ENCODE results near the gene VWA2. TPM values are rescaled to one million over a fixed set of nuclear protein-coding genes. Genes with fewer than 3 reads are reported as not detected.

The VWA2 gene
- total RNA-seq, 1 donor from 2014 or later = 15.5 TPM

DNA sequence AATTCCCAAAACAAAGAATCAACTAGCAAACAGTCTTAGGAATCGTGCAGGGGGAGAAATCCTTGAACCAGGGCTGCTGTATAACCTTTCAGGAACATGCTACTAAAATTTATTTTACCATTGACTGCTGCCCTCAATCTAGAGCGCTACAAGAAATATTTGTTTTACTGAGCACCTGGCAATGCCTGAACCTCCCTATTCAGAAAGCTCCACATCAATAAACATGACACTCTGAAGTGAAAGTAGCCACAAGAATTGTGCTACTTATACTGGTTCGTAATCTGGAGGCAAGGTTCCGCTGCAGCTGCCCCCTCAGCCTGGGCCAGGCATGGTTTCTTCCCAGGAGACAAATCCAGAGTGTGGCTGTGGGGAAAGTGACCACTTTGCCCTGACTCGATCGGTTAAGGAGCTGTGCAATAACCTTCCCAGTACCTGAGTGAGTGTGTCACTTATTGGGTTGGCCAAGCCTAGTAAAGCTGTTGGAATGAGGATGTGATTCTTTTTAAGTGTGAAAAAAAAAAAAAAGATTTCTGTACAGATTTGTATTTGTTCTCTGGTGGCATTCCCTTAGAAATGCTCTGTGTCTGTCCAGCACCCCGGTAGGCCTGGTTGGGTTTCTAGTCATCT is 7.7 kb downstream of the VWA2 start:
- TF ChIP-seq CTCF (IDR thresholded peaks at IDR 0.05) = no peak

DNA sequence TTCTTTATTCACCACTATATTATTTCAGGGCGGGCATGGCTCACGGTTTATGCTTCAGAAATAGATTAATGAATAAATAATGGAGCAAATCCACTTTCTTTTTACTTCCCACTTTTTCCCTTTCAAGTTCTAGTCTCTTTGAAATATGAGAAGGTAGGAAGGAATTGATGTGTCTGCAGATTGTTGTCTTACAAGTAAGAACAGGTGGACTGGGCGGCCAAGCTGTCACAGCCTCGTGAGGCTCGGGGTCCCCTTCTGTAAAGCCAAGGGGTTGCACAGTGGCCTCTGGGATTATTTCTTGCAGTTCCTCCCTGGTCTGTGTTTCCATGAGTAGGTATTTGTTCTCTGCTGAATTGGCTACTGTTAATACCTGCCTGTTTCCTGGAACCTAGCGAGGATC is 11.2 kb downstream of the VWA2 start:
- Histone ChIP-seq H3K27ac (no peak overlapping the region), H3K9me3 (no peaks in the 10 kb centered on the region), H3K4me1 (peaks cover 9% of the 10 kb centered on the region), H3K27me3 (no peaks in the 10 kb centered on the region), H3K36me3 (no peaks in the 10 kb centered on the region), H3K4me3 (no peak overlapping the region)
- no peak for ATAC-seq
- TF ChIP-seq CTCF (IDR thresholded peaks at IDR 0.05) = no peak
- DNase-seq = no peak
- intact Hi-C loops (cut with DNase I) = no loop called here

More for the DNA sequence above, 7.7 kb downstream of the VWA2 start:
- peak; percentile 69 for DNase-seq
- H3K4me3 ChIP-seq = no peak overlapping the region
- intact Hi-C loops (cut with DNase I) = no loop called here
- peak; percentile 76 for ATAC-seq
- H3K4me1 ChIP-seq = peaks cover 24% of the 10 kb centered on the region
- H3K27me3 ChIP-seq = peaks cover 10% of the 10 kb centered on the region
- H3K9me3 ChIP-seq = no peaks in the 10 kb centered on the region
- H3K36me3 ChIP-seq = no peaks in the 10 kb centered on the region
- peak overlapping the region; percentile 71 for H3K27ac ChIP-seq

- no peaks in the 10 kb centered on the region for H3K36me3 ChIP-seq
- DNase-seq (no peak), ATAC-seq (no peak)
- H3K9me3 ChIP-seq = no peaks in the 10 kb centered on the region
- no peak for TF ChIP-seq CTCF (IDR thresholded peaks at IDR 0.05)
- intact Hi-C loops (cut with DNase I) = no loop called here
- no peak overlapping the region for H3K27ac ChIP-seq
- peaks cover 7% of the 10 kb centered on the region for H3K4me1 ChIP-seq
- H3K4me3 ChIP-seq = no peak overlapping the region
- H3K27me3 ChIP-seq = no peaks in the 10 kb centered on the region
Measured at GRCh38 chr10:114250716-114251115, 11.7 kb downstream of the VWA2 start.

DNA sequence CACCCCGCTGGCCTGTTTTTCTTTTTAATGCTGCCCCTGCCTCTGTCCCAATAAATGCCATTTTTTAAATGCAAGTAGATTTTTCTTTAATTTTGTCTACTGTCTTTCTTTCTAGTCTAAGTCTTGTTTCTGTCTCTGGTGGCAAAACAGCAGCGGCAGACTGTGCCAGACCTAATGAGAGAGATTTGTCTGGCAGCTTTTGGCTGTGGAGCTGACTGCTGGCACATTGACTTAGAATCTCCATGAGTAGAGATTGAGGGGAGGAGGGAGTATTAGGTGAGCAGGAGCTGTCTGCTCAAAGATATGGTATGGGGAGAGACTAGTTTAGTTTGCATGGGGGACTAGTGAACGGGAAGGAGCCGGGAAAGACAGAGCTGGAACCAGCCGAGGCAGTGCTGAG is 13.0 kb downstream of the VWA2 start:
- Histone ChIP-seq H3K36me3 (no peaks in the 10 kb centered on the region), H3K4me1 (peaks cover 6% of the 10 kb centered on the region), H3K9me3 (no peaks in the 10 kb centered on the region), H3K27ac (no peak overlapping the region), H3K27me3 (no peaks in the 10 kb centered on the region), H3K4me3 (no peak overlapping the region)
- intact Hi-C loops (cut with DNase I) = no loop called here
- no peak for DNase-seq
- ATAC-seq = no peak
- no peak for TF ChIP-seq CTCF (IDR thresholded peaks at IDR 0.05)

DNA sequence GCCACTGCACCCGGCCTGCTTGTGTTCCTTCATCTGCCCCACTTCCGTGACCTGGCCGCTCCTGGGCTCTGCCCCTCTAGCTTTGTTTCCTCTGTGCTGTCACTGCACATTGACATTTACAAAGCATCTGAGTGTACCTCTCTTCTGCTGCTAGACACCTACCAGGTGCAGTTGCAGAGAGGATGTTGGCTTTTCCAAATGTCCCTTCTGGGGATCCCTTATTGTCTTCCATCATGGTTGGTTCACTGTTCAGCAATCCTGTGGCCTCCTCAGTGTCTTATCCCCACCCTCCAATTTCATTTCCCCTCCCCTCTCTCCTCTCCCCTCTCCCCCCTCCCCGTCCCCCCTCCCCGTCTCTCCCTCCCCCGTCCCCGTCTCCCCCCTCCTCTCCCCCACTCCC is 13.8 kb downstream of the VWA2 start:
- ATAC-seq = no peak
- no peak for TF ChIP-seq CTCF (IDR thresholded peaks at IDR 0.05)
- peaks cover 8% of the 10 kb centered on the region for H3K4me1 ChIP-seq
- H3K36me3 ChIP-seq = no peaks in the 10 kb centered on the region
- H3K27me3 ChIP-seq = no peaks in the 10 kb centered on the region
- H3K27ac ChIP-seq = no peak overlapping the region
- intact Hi-C loops (cut with DNase I) = no loop called here
- no peaks in the 10 kb centered on the region for H3K9me3 ChIP-seq
- no peak overlapping the region for H3K4me3 ChIP-seq
- DNase-seq = no peak

DNA sequence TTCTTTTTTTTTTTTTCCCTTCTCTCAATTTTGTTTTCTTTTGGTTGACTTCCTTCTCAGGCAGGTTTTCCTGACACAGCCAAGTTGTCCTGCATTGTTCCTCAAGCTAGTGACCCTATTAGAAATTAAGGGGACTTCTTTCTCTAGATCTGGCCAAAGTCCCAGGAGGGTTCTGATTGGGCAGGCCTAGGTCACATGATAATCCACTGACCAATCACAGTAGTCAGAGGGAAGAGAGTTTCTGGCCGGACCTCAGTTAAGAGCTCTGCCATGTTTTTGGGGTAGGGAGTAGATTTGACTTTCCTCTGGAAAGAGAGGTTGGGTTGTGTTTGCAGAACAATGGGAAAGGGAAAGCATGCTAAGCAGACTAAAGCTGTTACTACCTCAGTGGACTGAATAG is 16.2 kb downstream of the VWA2 start:
- H3K27ac ChIP-seq = no peak overlapping the region
- no peak overlapping the region for H3K4me3 ChIP-seq
- no peak for DNase-seq
- no peaks in the 10 kb centered on the region for H3K9me3 ChIP-seq
- intact Hi-C loops (cut with DNase I) = no loop called here
- TF ChIP-seq CTCF (IDR thresholded peaks at IDR 0.05) = no peak
- no peaks in the 10 kb centered on the region for H3K36me3 ChIP-seq
- H3K4me1 ChIP-seq = peaks cover 13% of the 10 kb centered on the region
- no peaks in the 10 kb centered on the region for H3K27me3 ChIP-seq
- ATAC-seq = no peak
